ENCODE data around the gene ADK.

ADK gene

GRCh38 chr10:74425456-74426001 lies 274.5 kb downstream of the ADK start:
- H3K4me1 ChIP-seq: no peaks in the 10 kb centered on the region
- H3K27ac ChIP-seq: no peak overlapping the region
- H3K36me3 ChIP-seq: no peaks in the 10 kb centered on the region
- TF ChIP-seq CTCF (IDR thresholded peaks at IDR 0.05): no peak
- H3K4me3 ChIP-seq: no peak overlapping the region
- intact Hi-C loops (cut with DNase I; ENCODE audit: low total_unique reads): no loop called here
- no peaks in the 10 kb centered on the region for H3K9me3 ChIP-seq
- DNase-seq: no peak
- no peaks in the 10 kb centered on the region for H3K27me3 ChIP-seq

- no peak for DNase-seq
- H3K27ac ChIP-seq: no peak overlapping the region
- intact Hi-C loops (cut with DNase I; ENCODE audit: low total_unique reads): no loop called here
- no peaks in the 10 kb centered on the region for H3K36me3 ChIP-seq
- H3K9me3 ChIP-seq: no peaks in the 10 kb centered on the region
- peaks cover 0 to 12% (median 4%) of the 10 kb centered on the region in 4 donors for H3K4me1 ChIP-seq
- no peaks in the 10 kb centered on the region for H3K27me3 ChIP-seq
- TF ChIP-seq CTCF (IDR thresholded peaks at IDR 0.05): no peak
- H3K4me3 ChIP-seq: no peak overlapping the region
Observed at GRCh38 chr10:74431816-74432215, 280.8 kb downstream of the ADK start.

GRCh38 chr10:74432841-74433594 lies 282.0 kb downstream of the ADK start:
- Histone ChIP-seq H3K9me3 (no peaks in the 10 kb centered on the region), H3K4me3 (no peak overlapping the region), H3K36me3 (no peaks in the 10 kb centered on the region), H3K27ac (no peak overlapping the region), H3K4me1 (peaks cover 0 to 12% (median 4%) of the 10 kb centered on the region in 4 donors), H3K27me3 (no peaks in the 10 kb centered on the region)
- intact Hi-C loops (cut with DNase I; ENCODE audit: low total_unique reads): no loop called here
- DNase-seq: no peak
- no peak for TF ChIP-seq CTCF (IDR thresholded peaks at IDR 0.05)

- H3K9me3 ChIP-seq: no peaks in the 10 kb centered on the region
- no peak for TF ChIP-seq CTCF (IDR thresholded peaks at IDR 0.05)
- no peak overlapping the region for H3K27ac ChIP-seq
- no peaks in the 10 kb centered on the region for H3K27me3 ChIP-seq
- H3K4me3 ChIP-seq: no peak overlapping the region
- H3K36me3 ChIP-seq: no peaks in the 10 kb centered on the region
- H3K4me1 ChIP-seq: peaks cover 0 to 12% (median 4%) of the 10 kb centered on the region in 4 donors
- no peak for DNase-seq
- intact Hi-C loops (cut with DNase I; ENCODE audit: low total_unique reads): no loop called here
Observed at GRCh38 chr10:74433595-74433956, 282.6 kb downstream of the ADK start.

- no peak overlapping the region for H3K4me3 ChIP-seq
- no peaks in the 10 kb centered on the region for H3K27me3 ChIP-seq
- H3K9me3 ChIP-seq: no peaks in the 10 kb centered on the region
- intact Hi-C loops (cut with DNase I; ENCODE audit: low total_unique reads): no loop called here
- no peaks in the 10 kb centered on the region for H3K36me3 ChIP-seq
- TF ChIP-seq CTCF (IDR thresholded peaks at IDR 0.05): no peak
- H3K4me1 ChIP-seq: peaks cover 0 to 12% (median 4%) of the 10 kb centered on the region in 4 donors
- no peak for DNase-seq
- H3K27ac ChIP-seq: no peak overlapping the region
Observed at GRCh38 chr10:74433993-74434392, 283.0 kb downstream of the ADK start.
